Epithelial cell of esophagus (primary cell): ENCODE results near the gene STK24.

Experiments used
- DNase-seq: peaks from one replicate; pipeline ENCODE4 v3.0.0; 2010; ENCODE audit warnings: low read depth
- H3K4me3 ChIP-seq: 2 replicates; pipeline ENCODE4 v1.5.1; 2011; ENCODE audit warnings: mild to moderate bottlenecking, low read length, control low read depth
- TF ChIP-seq, protein P1 (sequence below): IDR thresholded peaks from 2 replicates; pipeline ENCODE4 v1.5.1; 2011; ENCODE audit warnings: low read depth, mild to moderate bottlenecking, low read length, control low read depth, inconsistent platforms; ENCODE audit not compliant: insufficient read depth; ENCODE audit errors: missing control alignments

Gene STK24

DNA sequence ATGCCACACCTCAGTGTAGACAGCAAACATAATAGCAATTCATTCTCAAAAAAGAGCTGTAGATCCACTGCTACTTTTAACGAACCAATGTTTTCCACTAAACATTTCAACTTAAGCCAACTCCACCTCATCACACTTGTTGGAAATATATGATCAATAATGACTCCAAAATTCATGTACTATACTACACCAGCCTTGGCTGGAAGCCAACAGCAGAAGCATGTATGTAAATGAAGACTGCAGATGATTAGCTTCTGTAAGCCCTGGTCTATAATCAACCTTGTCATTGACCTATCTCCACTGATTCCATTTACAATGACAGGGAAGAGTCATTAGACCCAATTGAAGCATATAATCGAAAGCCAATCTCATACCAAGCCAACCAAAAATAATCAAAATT is 71.7 kb downstream of the STK24 start:
- TF ChIP-seq, protein P1, sequence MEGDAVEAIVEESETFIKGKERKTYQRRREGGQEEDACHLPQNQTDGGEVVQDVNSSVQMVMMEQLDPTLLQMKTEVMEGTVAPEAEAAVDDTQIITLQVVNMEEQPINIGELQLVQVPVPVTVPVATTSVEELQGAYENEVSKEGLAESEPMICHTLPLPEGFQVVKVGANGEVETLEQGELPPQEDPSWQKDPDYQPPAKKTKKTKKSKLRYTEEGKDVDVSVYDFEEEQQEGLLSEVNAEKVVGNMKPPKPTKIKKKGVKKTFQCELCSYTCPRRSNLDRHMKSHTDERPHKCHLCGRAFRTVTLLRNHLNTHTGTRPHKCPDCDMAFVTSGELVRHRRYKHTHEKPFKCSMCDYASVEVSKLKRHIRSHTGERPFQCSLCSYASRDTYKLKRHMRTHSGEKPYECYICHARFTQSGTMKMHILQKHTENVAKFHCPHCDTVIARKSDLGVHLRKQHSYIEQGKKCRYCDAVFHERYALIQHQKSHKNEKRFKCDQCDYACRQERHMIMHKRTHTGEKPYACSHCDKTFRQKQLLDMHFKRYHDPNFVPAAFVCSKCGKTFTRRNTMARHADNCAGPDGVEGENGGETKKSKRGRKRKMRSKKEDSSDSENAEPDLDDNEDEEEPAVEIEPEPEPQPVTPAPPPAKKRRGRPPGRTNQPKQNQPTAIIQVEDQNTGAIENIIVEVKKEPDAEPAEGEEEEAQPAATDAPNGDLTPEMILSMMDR, result no peak
- DNase-seq, result no peak

DNA sequence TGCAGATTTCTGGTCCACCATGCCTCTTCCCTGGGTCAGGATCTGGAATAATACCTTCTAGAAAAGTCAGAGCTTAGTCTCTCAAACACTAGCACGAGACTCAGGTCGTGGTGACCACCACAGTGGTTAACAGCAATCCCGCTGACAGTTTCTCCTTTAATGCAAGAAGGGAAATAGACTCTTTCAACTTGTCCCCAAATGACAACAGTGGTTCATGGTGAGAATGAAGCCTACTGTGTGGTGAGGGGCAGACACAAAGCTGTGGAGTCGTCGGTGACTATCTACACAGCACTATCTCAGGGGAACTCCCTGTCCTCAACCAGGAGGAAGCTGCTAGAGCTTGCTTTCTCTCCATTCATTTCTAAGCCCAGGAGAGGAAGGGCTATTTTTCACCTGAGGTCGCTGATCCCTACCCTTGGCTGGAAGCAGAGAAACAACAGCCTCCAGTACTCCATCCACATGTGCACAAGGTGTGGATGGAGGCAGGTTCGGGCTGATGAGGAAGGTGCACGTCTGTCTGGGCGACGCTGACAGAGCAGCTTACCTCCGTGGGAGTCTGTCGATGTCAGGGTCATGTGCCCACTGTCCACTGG is 72.4 kb downstream of the STK24 start:
- no peak for DNase-seq
- TF ChIP-seq, protein P1, result no peak
- H3K4me3 ChIP-seq, result no peak overlapping the region

More for the DNA sequence above, 71.7 kb downstream of the STK24 start:
- no peak overlapping the region for H3K4me3 ChIP-seq

DNA sequence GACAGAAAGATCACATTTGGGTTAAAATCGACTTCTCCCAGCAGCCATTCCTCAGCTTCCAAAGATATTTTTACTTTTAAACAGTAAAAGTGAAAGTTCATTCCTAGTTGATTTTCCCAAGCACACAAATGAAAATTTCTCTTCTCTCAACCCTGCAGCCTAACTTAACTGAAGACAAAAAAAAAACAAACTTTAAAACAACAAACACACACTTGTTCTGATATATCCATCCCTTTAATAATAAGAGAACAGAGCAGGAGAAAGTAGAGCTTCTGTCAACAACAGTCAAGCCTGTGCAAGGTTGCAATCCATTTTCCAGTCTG is 72.9 kb downstream of the STK24 start:
- TF ChIP-seq, protein P1, result no peak
- no peak overlapping the region for H3K4me3 ChIP-seq

DNA sequence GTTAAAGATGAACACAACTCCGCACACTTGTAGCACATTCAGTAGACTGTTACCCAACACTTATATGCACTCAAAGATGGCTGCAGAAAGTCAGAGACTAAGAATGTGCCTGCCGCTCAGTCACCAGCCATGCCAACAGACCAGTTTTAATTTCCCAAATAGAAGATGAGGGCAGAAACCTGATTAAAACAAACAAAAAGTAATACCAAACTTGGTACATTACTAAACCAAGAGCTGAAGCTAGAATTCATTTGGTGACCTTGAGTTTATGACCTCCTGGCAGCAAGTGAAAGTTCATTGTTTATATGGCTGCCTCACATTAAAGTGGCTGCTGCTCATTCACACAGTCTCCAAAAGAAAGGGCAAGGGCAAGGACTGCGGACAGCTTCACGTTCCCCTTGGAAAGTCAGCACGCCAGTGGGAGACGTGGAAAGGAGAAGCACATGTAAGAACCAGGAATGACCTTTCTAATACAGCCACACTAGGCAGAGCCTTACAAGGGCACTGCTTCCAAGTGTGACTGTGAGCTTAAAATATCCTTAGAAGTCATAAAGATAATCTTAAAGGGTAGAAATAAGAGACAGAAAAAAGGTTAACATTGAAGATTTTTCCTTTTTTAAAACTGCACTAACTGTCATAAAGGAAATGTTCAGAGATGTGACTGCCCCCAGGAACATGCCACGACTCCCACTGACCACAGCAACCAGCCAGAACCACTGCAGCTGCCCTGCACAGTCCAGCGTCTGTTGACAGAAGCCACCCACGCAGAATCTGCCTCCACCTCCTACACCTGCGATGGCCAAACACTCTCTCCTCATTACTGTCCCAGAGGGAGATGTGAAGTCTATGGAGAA is 73.5 kb downstream of the STK24 start:
- no peak for DNase-seq
- no peak overlapping the region for H3K4me3 ChIP-seq
- TF ChIP-seq, protein P1, result no peak

More for the DNA sequence above, 72.9 kb downstream of the STK24 start:
- DNase-seq, result no peak

DNA sequence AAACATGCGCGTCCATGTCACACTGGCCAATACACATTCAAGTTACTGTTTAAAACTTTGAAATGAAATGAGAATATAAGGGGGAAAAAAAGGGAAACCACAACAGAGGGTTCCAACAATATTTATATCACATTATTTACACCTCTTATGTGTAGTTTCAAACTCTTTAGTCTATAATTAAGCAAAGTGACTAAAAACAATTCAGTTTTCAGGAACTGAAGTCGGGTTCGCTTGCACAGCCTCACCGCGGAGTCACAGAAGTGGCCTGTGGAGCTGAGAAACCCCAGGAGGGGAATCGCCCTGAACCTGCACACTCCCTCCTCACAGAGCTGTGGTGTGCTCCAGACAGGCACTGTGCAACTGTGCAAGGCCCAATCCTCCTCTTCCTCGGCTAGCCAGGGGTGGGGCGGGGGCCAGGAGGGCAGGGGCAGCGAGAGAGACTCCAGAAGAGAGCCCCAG is 75.9 kb downstream of the STK24 start:
- DNase-seq, result no peak
- TF ChIP-seq, protein P1, result no peak
- H3K4me3 ChIP-seq, result no peak overlapping the region

- TF ChIP-seq, protein P1, result no peak
- no peak overlapping the region for H3K4me3 ChIP-seq
- no peak for DNase-seq
Measured at GRCh38 chr13:98496966-98497365, 79.9 kb downstream of the STK24 start.

- DNase-seq, result no peak
- TF ChIP-seq, protein P1, result no peak
Measured at GRCh38 chr13:98496479-98496791, 80.5 kb downstream of the STK24 start.

More at GRCh38 chr13:98496479-98496791, 80.5 kb downstream of the STK24 start:
- H3K4me3 ChIP-seq, result no peak overlapping the region
